NOMO-1 treated with DMSO at 0.1 percent for 48 hours (cell line): ENCODE results near the gene METRNL.
"Not testable (repeated sequence)": the region's sequence is repeated elsewhere in the genome, so short reads cannot be mapped to it uniquely, and the experiment has no call there.

Experiments
- DNase-seq: peaks from one replicate; lab custom pipeline; 2025; ENCODE audit not compliant: unreplicated experiment; lab: John Stamatoyannopoulos, UW

The METRNL gene

DNA sequence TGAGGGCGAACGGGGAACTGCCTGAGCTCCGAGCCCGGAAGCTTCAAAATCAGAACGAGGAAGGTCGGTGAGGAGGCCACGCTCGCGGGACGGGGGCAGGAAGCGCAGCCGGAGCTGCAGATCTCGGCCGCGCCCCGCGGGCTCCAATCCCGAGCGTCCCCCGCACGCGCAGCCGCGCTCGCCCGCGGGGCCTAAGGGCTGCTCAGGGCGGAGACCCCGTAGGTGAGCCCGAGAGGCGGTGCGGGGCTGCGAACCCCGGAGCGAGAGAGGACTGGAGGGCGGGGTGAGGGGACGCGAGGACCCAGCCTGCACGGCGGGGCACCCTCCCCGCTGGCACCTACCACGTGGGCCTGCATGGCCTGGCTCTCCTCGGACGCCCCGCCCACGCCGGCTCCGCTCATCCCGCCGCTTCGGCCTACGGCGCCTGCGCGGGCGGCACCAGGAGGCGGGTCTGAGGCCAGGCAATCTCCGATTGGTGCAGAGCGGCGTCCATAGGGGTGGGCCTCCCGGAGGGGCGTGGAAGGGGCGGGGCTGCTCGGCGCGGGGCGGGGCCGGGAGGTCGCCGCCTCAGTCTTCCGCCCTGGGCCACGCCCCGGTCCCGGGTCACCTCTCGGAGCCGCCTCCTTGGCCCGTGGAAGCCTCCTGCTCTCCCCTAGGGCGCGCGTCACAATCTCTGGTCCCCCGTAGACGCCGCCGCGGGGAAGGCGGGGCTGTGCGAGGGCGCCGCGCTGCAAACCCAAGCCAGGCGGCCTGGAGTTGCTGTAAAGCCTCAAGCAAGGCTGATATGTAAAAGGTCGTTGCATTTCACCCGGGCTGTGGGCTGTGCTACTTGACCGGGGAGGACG is 27.8 kb upstream of the METRNL start:
- peak; percentile 99 for DNase-seq

- no peak for DNase-seq
Measured at GRCh38 chr17:83052241-83052564, 27.2 kb upstream of the METRNL start.

GRCh38 chr17:83053021-83053681 is 26.3 kb upstream of the METRNL start:
- DNase-seq = no peak

GRCh38 chr17:83053739-83054451 is 25.5 kb upstream of the METRNL start:
- DNase-seq = peak; percentile 94

DNA sequence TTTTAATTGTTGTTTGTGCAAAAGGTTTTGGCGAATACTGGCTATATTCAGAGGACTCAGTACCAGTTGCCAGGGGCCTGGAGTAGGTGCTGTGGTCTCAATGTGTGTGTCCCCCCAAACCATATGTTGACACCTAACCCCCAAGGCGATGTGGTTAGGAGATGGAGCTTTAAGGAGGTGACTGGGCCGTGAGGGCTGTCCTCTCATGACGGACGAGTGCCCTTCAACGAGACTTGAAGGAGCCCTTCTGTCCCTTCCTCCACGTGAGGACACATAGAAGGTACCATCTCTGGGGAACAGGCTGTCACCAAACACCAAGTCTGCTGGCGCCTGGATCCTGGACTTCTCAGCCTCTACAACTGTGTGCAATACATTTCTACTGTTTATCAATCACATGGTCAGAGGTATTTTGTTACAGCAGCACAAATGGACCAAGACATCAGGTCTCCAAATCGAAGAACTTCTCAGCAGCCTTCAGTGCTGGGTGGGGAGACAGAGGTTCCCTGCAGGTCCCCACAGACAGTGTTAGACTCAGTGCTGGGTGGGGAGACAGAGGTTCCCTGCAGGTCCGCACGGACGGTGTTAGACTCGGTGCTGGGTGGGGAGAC is 24.8 kb upstream of the METRNL start:
- no peak for DNase-seq

- DNase-seq = not testable (repeated sequence)
Measured at GRCh38 chr17:83055176-83055575, 24.2 kb upstream of the METRNL start.

DNA sequence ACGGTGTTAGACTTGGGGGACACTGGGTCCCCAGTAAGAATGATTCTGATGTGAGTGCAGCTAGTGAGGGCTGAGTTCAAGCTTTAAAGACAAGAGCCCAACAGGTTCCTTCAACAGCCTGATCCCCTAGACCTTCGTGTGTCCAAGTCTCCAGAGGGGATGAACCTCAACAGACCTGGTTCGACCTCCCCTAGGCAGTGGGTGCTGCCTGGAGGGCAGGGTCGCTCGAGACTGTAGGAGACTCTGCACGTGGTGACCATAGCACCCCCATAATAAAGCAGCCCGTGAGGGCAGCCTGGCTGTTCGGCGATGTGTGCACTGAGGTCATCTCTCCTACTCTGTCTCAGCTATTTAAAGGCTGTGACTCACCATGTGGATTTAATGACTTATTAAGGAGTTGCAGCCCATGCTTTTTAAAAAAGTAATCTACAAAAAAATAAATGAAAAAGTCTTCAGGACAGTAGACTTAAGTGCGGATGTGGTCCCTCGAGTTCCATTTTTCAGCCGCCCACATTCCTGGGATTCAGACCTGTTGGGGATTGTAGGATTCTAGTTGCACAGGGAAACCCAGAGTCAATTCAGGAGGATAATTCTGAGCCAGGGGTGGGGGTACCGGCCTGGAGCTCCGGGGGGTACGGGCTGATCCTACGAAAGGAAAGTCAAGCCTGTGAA is 23.4 kb upstream of the METRNL start:
- peak; percentile 20 for DNase-seq

- DNase-seq = no peak
Measured at GRCh38 chr17:83056583-83057396, 22.6 kb upstream of the METRNL start.

DNA sequence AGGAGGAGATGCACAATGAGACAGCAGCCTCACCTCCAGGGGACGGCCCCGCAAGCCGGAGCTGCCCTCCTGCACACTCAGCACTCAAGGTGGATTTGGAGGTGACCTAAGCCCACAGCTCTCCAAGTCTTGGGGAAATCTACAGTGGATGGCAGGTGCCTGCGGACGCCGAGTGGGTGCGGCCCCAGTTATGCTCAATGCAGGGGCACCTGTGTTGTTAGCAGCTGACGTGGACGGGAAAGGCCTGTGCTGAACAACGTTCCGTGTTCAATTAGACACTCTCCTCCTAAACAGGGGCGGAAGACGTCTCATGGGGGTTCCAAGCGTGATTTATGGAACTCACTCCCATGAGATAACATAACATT is 22.0 kb upstream of the METRNL start:
- DNase-seq = no peak

DNA sequence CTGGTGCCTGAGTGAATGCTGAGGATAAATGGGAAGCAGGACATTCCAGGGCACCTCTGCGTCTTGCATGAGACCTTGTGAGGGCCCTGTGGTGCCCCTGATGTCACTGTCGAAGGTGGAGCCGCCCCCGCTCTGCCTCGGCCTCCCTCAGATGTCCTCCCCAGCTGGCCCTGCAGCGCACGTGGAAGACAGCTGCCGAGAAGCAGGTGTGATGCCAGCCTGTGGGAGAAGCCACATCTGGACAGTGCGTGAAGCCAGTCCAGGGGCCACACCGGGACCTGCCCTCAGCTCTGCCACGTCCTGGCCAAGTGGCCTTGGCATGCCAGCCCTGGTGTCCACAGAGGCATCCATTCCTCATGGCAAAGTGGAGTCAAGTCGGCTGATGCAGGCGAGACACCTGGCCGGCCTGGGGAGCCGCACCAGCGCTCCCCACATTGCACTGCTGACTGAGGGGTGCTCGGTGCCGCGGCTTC is 21.6 kb upstream of the METRNL start:
- DNase-seq = no peak

DNA sequence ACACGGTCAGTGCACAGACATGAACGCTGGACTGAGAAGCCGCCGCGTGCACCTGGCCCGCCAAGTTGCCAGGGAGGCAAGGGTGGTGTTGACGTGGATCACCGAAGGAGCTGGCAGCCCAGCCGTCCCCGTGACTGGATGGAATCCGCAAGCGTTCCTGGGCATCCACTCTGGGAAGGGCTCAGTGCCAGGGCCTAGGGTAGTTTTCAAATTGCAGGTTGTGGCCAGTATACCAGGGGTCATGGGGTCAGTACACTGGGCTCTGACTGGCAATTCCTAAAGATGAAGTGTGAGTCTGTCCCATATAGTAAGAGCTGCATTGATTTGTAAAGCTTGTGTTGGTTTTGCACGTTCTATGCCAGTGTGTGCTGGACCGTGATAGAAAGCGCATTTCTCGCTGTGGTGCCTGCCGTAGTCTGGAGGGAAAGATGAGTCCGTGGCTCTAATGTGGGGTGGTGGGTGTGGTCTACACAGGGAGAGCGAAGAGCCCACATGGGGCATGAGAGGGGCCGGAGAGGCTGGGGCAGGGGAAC is 21.1 kb upstream of the METRNL start:
- DNase-seq = no peak

- DNase-seq = no peak
Measured at GRCh38 chr17:83061586-83061985, 17.8 kb upstream of the METRNL start.

- DNase-seq = no peak
Measured at GRCh38 chr17:83062011-83062817, 17.2 kb upstream of the METRNL start.

DNA sequence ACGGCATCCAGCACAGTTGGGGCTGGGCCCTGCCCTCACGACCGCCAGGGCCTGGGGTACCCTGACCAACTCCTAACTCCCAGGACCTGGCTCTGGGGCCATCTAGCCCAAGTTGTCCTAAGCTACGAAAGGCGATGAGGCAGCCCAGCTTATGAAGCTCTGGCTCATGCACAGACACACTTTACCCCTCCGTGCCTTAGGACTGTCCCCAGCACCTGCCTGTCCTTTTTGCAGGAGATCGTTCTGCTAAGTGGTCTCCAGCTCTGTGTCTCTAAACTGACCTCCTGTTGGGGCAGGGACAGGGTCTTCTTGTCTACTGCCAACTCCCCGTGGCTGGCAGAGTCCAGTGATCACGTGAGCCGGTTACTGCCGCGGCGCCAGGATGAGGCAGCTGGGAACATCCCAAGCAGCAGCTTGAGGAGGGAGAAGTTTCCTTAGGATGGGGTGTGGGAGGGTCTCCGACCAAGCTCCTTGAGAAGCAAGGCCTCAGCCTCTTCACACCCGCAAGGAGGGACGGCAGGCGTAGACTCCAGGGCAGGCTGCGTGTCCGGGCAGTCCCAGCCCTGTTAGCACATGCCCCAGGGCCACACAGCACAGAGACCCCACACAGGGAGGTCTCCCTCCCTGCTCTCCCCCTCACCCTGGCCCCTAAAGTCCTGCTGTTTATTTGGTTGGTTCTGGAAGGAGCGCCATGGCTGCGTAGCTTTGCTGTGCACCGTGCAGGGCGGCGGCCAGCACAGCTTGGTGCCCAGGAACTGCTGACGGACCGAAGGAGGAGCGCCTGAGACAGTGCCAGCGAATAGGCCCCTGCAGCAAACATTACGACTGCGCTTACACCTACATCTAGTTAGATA is 16.4 kb upstream of the METRNL start:
- DNase-seq = no peak

GRCh38 chr17:83064021-83064731 is 15.2 kb upstream of the METRNL start:
- no peak for DNase-seq

DNA sequence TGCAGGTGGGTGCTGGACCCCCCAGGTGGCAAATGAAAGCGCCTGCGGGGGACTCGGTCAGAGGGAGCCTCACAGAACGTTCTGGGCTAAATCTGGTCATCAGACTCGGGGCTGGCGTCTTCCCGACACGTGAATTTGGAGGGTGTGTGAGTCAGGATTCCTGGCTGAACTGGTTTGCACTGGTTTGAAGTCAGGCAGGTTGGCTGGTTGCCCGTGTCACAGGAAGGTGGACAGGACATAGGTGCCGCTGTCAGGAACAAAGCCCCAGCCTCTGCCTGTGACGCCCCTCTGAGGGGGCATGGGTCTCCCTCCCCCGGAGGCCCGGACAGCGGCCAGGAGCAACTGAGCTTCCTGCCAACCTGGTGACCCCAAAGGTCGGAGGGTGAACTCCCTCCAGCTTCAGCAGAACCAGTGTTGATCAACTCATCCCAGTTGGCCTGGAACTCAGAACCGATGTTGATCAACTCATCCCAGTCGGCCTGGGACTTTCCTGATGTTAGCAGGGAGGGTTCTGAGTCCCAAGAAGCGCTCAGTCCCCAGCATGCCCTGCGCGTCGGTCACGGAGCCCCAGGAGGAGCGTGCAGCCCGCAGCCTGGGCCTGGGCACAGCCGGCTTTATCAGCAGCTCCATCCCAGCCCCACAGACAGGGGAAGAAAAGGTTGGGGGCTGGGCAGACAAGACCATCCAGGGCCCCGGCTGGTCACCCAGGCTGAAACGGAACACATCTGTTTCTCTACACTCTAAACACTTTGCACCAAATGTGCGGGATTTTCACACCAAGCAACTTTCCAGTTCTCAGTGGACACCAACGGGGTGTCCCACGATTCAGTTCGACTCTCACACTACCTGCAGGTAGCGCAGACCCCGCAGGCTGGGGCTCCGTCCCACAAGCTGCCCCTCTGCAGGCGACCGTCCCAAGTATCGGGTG is 14.4 kb upstream of the METRNL start:
- no peak for DNase-seq
